ENCODE results near the gene TRIM66.

TRIM66 gene

GRCh38 chr11:8729837-8730696, 47.6 kb upstream of the TRIM66 start:
- Histone ChIP-seq H3K27ac (ENCODE audit: poor library complexity, severe bottlenecking) (no peak overlapping the region), H3K4me3 (ENCODE audit: severe bottlenecking) (no peak overlapping the region), H3K27me3 (ENCODE audit: insufficient read depth, poor library complexity, severe bottlenecking) (no peaks in the 10 kb centered on the region), H3K9me3 (ENCODE audit: severe bottlenecking) (no peaks in the 10 kb centered on the region), H3K36me3 (ENCODE audit: low read depth) (peaks cover 49% of the 10 kb centered on the region), H3K4me1 (ENCODE audit: insufficient read depth, poor library complexity, severe bottlenecking) (peaks cover 5% of the 10 kb centered on the region)
- ATAC-seq (ENCODE audit: low read depth) (no peak), DNase-seq (ENCODE audit: low spot score) (no peak)
- no peak for TF ChIP-seq CTCF (IDR thresholded peaks at IDR 0.05; ENCODE audit: poor library complexity, severe bottlenecking)

- no peak for ATAC-seq (ENCODE audit: low read depth)
- H3K4me1 ChIP-seq (ENCODE audit: insufficient read depth, poor library complexity, severe bottlenecking), result peaks cover 5% of the 10 kb centered on the region
- no peak for TF ChIP-seq CTCF (IDR thresholded peaks at IDR 0.05; ENCODE audit: poor library complexity, severe bottlenecking)
Measured at GRCh38 chr11:8729067-8729466, 46.6 kb upstream of the TRIM66 start.

DNA sequence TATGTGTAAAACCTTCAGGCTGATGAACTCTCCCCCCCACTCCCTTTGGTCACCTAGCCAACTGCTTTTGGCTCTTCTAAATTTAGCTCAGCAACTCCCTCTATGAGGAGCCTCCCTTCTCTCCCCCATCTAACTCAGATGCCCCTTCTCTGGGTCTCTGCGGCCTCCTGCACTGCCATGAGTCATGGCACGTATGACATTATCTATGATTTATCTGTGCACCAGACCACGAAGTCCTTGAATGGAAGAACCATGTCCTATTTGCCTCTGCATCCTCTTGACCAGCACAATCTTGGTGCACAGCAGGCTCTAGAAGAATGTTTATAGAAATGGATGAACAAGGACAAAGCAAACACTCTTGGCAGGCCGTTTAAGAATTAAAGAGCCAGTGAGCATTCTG, 46.1 kb upstream of the TRIM66 start:
- DNase-seq (ENCODE audit: low spot score), result no peak
- no peak for TF ChIP-seq CTCF (IDR thresholded peaks at IDR 0.05; ENCODE audit: poor library complexity, severe bottlenecking)
- no peak overlapping the region for H3K27ac ChIP-seq (ENCODE audit: poor library complexity, severe bottlenecking)
- H3K4me1 ChIP-seq (ENCODE audit: insufficient read depth, poor library complexity, severe bottlenecking), result peaks cover 5% of the 10 kb centered on the region
- no peak overlapping the region for H3K4me3 ChIP-seq (ENCODE audit: severe bottlenecking)
- ATAC-seq (ENCODE audit: low read depth), result no peak
- H3K9me3 ChIP-seq (ENCODE audit: severe bottlenecking), result no peaks in the 10 kb centered on the region
- H3K27me3 ChIP-seq (ENCODE audit: insufficient read depth, poor library complexity, severe bottlenecking), result no peaks in the 10 kb centered on the region
- H3K36me3 ChIP-seq (ENCODE audit: low read depth), result peaks cover 54% of the 10 kb centered on the region

More at GRCh38 chr11:8729067-8729466, 46.6 kb upstream of the TRIM66 start:
- Histone ChIP-seq H3K36me3 (ENCODE audit: low read depth) (peaks cover 51% of the 10 kb centered on the region), H3K4me3 (ENCODE audit: severe bottlenecking) (no peak overlapping the region), H3K9me3 (ENCODE audit: severe bottlenecking) (no peaks in the 10 kb centered on the region), H3K27ac (ENCODE audit: poor library complexity, severe bottlenecking) (no peak overlapping the region), H3K27me3 (ENCODE audit: insufficient read depth, poor library complexity, severe bottlenecking) (no peaks in the 10 kb centered on the region)
- no peak for DNase-seq (ENCODE audit: low spot score)

- Histone ChIP-seq H3K9me3 (ENCODE audit: severe bottlenecking) (no peaks in the 10 kb centered on the region), H3K4me1 (ENCODE audit: insufficient read depth, poor library complexity, severe bottlenecking) (peaks cover 8% of the 10 kb centered on the region), H3K27me3 (ENCODE audit: insufficient read depth, poor library complexity, severe bottlenecking) (no peaks in the 10 kb centered on the region), H3K4me3 (ENCODE audit: severe bottlenecking) (no peak overlapping the region), H3K27ac (ENCODE audit: poor library complexity, severe bottlenecking) (no peak overlapping the region), H3K36me3 (ENCODE audit: low read depth) (peaks cover 46% of the 10 kb centered on the region)
- ATAC-seq (ENCODE audit: low read depth) (no peak), DNase-seq (ENCODE audit: low spot score) (no peak)
- no peak for TF ChIP-seq CTCF (IDR thresholded peaks at IDR 0.05; ENCODE audit: poor library complexity, severe bottlenecking)
Measured at GRCh38 chr11:8726395-8726794, 43.9 kb upstream of the TRIM66 start.

- TF ChIP-seq CTCF (IDR thresholded peaks at IDR 0.05; ENCODE audit: poor library complexity, severe bottlenecking), result no peak
- Histone ChIP-seq H3K27me3 (ENCODE audit: insufficient read depth, poor library complexity, severe bottlenecking) (no peaks in the 10 kb centered on the region), H3K9me3 (ENCODE audit: severe bottlenecking) (no peaks in the 10 kb centered on the region), H3K4me1 (ENCODE audit: insufficient read depth, poor library complexity, severe bottlenecking) (peaks cover 25% of the 10 kb centered on the region), H3K36me3 (ENCODE audit: low read depth) (peaks cover 33% of the 10 kb centered on the region), H3K27ac (ENCODE audit: poor library complexity, severe bottlenecking) (no peak overlapping the region), H3K4me3 (ENCODE audit: severe bottlenecking) (no peak overlapping the region)
- ATAC-seq (ENCODE audit: low read depth), result no peak
- DNase-seq (ENCODE audit: low spot score), result no peak
Measured at GRCh38 chr11:8724682-8725081, 42.2 kb upstream of the TRIM66 start.

Measured in RWPE2 (cell line).